Esophagus muscularis mucosa (tissue), 4 donors: ENCODE measurements around the gene TSBP1. TPM values are rescaled to one million over a fixed set of nuclear protein-coding genes. Genes with fewer than 3 reads are reported as not detected.
"Not testable (repeated sequence)": the region's sequence is repeated elsewhere in the genome, so short reads cannot be mapped to it uniquely, and the experiment has no call there.

Experiments
- DNase-seq: peaks from one replicate; pipeline ENCODE4 v3.0.0-alpha.2; 2017; ENCODE audit errors: extremely low spot score
- H3K27ac ChIP-seq, 4 donors: fragments of 200-600 bp; sonication (generic); replicated peaks in 1 of 4; 1 replicate in 3 of 4; 2 replicates in 1 of 4; pipeline ENCODE4 v1.5.1; 2016 to 2019; ENCODE audit warnings: mild to moderate bottlenecking in 1 of 4
- H3K27me3 ChIP-seq, 4 donors: fragments of 200-600 bp; sonication (generic); one replicate each; pipeline versions ENCODE4 v1.5.1 to v1.6.0; 2016 to 2019
- H3K36me3 ChIP-seq, 4 donors: fragments of 200-600 bp; sonication (generic); one replicate each; pipeline ENCODE4 v1.5.1; 2016 to 2019
- H3K4me1 ChIP-seq, 4 donors: fragments of 200-600 bp; sonication (generic); one replicate each; pipeline ENCODE4 v1.5.1; 2016 to 2019
- H3K4me3 ChIP-seq, 4 donors: fragments of 200-600 bp; sonication (generic); 1 replicate in 2 of 4; 2 replicates in 2 of 4; pipeline ENCODE4 v1.5.1; 2016 to 2019; ENCODE audit warnings: mild to moderate bottlenecking in 4 of 4, moderate library complexity in 1 of 4
- H3K9me3 ChIP-seq, 4 donors: fragments of 200-600 bp; sonication (generic); 1 replicate in 3 of 4; 2 replicates in 1 of 4; pipeline ENCODE4 v1.5.1; 2016 to 2019
- CTCF ChIP-seq, 3 experiments: fragments of 200-600 bp in 2 of 3; fragments of 450-650 bp in 1 of 3; sonication (generic) in 2 of 3; IDR thresholded peaks; one replicate each; pipeline ENCODE4 v1.5.1; 2017 to 2019; ENCODE audit warnings: antibody characterized with exemption in 3 of 3, mild to moderate bottlenecking in 2 of 3, moderate library complexity in 1 of 3
- EP300 ChIP-seq: sonication (generic); formaldehyde crosslinking; IDR thresholded peaks from one replicate; pipeline ENCODE4 v1.6.1; 2017; ENCODE audit warnings: antibody characterized with exemption
- POLR2A ChIP-seq: fragments of 450-650 bp; IDR thresholded peaks from one replicate; pipeline ENCODE4 v1.6.1; 2017; ENCODE audit warnings: antibody characterized with exemption, moderate library complexity, mild to moderate bottlenecking, low read depth
- POLR2AphosphoS5 ChIP-seq, 2 donors: sonication (generic); formaldehyde crosslinking; IDR thresholded peaks; one replicate each; pipeline ENCODE4 v1.6.1; 2017; ENCODE audit warnings: antibody characterized with exemption in 2 of 2
- WGBS: methylation state at CpG from one replicate; pipeline ENCODE4 v1.1.5; 2018; 5-methylcytosine and 5-hydroxymethylcytosine counted together
- intact Hi-C: fragments of 100-400 bp; cut with DNase I; formaldehyde crosslinking; loops from one replicate; pipeline ENCODE4 v1.15.1; 2023
- total RNA-seq, 4 donors: library from RNA; depleted of rRNA; stranded (reverse); fragments of >200 nt; gene quantifications; one replicate each; pipeline versions ENCODE4 v1.1.0 to v1.2.1, GENCODE V29; 2016

The TSBP1 gene
- total RNA-seq, 4 donors from 2014 or later: not detected

GRCh38 chr6:32298632-32299336 lies 72.9 kb downstream of the TSBP1 start:
- no peak for DNase-seq
- Histone ChIP-seq H3K36me3 (no peaks in the 10 kb centered on the region), H3K27ac (no peak overlapping the region), H3K9me3 (no peaks in the 10 kb centered on the region), H3K27me3 (peaks cover 0 to 8% (median 0%) of the 10 kb centered on the region in 4 donors), H3K4me1 (no peaks in the 10 kb centered on the region), H3K4me3 (no peak overlapping the region)
- no peak for TF ChIP-seq CTCF (IDR thresholded peaks at IDR 0.05)
- TF ChIP-seq POLR2AphosphoS5 (IDR thresholded peaks at IDR 0.05): no peak
- TF ChIP-seq POLR2A: no peak
- no peak for TF ChIP-seq EP300
- intact Hi-C loops: no loop called here
- WGBS: 49% methylated on average over 3 of the region's 3 CpGs

DNA sequence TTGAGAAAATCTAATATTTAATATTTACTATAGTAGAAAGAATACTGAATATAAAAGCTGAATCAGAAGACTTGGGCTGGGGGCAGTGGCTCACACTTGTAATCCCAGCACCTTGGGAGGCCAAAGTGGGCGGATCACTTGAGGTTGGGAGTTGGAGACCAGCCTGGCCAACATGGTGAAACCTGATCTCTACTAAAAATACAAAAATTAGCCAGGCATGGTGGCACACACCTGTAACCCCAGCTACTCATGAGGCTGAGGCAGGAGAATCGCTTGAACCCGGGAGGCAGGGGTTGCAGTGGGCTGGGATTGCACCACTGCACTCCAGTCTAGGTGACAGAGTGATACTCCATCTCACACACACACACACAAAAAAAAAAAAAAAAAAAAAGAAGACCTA lies 76.7 kb downstream of the TSBP1 start:
- DNase-seq, H3K27me3 ChIP-seq, H3K9me3 ChIP-seq, H3K27ac ChIP-seq, H3K4me1 ChIP-seq, intact Hi-C loops, H3K4me3 ChIP-seq, H3K36me3 ChIP-seq: not testable (repeated sequence)
- WGBS: 86% methylated on average over 3 of the region's 3 CpGs

DNA sequence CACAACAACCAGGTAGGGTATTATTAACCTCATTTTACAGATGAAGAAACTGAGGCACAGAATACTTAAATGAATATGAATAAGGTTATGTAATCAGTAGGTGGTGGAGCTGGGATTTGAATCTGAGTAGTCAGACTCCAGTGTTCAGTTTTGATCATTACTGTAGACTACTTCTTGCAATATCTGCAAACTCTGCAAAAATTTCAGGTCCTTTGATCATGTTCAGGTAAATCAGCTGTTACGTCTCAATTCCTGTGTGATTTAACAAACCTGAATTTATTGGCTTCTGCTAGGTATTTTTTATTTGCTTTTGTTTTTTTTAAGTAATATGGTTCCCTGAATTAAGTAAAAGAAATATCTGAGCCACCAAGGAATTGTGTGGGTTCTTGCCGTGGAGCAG lies 77.1 kb downstream of the TSBP1 start:
- 87% methylated on average over 2 of the region's 2 CpGs for WGBS
- no peak for TF ChIP-seq POLR2AphosphoS5 (IDR thresholded peaks at IDR 0.05)
- TF ChIP-seq EP300: no peak
- no peak for TF ChIP-seq POLR2A
- TF ChIP-seq CTCF (IDR thresholded peaks at IDR 0.05): no peak
- intact Hi-C loops: no loop called here
- no peaks in the 10 kb centered on the region for H3K9me3 ChIP-seq
- H3K4me3 ChIP-seq: no peak overlapping the region
- no peak for DNase-seq
- no peak overlapping the region for H3K27ac ChIP-seq
- peaks cover 0 to 8% (median 0%) of the 10 kb centered on the region in 4 donors for H3K27me3 ChIP-seq
- no peaks in the 10 kb centered on the region for H3K4me1 ChIP-seq
- no peaks in the 10 kb centered on the region for H3K36me3 ChIP-seq

DNA sequence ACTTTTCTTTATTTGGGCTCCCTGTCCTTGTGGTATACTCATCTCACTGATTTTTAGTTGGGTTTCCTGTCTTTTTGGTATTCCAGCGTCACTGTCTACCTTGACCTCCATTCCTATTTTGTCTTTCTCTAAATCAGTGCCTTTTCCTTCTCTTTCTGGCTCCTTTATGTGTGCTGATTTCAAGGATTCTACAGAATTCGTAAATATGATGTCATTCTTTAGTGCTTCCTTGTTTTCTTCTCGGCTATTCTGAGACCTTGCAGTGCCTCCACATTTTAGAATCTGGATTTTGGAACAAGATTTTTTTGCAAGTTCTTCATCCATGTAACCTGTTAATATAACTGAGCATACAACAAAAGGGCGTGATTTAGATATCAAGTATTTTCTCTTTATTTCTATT lies 78.0 kb downstream of the TSBP1 start:
- H3K27me3 ChIP-seq: peaks cover 0 to 8% (median 0%) of the 10 kb centered on the region in 4 donors
- H3K4me1 ChIP-seq: no peaks in the 10 kb centered on the region
- WGBS: 83% methylated on average over 4 of the region's 4 CpGs
- no peaks in the 10 kb centered on the region for H3K36me3 ChIP-seq
- TF ChIP-seq CTCF (IDR thresholded peaks at IDR 0.05) (no peak), POLR2AphosphoS5 (IDR thresholded peaks at IDR 0.05) (no peak), POLR2A (no peak), EP300 (no peak)
- H3K27ac ChIP-seq: no peak overlapping the region
- no peak for DNase-seq
- intact Hi-C loops: no loop called here
- H3K9me3 ChIP-seq: no peaks in the 10 kb centered on the region
- no peak overlapping the region for H3K4me3 ChIP-seq

DNA sequence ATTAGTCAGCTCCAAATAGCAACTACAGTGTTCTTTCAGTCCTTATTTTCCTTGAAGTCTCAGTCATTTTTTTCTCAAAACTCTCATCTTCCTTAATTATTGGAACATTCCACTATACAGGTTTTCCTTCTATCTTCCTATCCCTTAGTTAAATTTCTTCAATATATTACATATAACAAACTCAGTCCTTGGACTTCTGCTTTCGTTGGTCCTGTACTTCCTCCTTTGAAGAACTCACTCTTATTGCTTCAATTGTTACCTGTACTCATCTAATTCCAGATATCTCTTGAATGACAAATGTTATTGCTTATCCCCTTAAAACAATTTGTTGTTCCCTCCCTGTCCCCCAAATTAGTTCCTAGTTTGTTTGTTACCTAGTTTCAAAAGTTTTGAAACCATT lies 80.2 kb downstream of the TSBP1 start:
- Histone ChIP-seq H3K27ac (no peak overlapping the region), H3K36me3 (no peaks in the 10 kb centered on the region), H3K4me3 (no peak overlapping the region), H3K4me1 (no peaks in the 10 kb centered on the region), H3K27me3 (peaks cover 0 to 8% (median 0%) of the 10 kb centered on the region in 4 donors), H3K9me3 (no peaks in the 10 kb centered on the region)
- WGBS: 53% methylated on average over 1 of the region's 1 CpG
- DNase-seq: no peak
- intact Hi-C loops: no loop called here
- TF ChIP-seq CTCF (IDR thresholded peaks at IDR 0.05): no peak
- no peak for TF ChIP-seq EP300
- no peak for TF ChIP-seq POLR2AphosphoS5 (IDR thresholded peaks at IDR 0.05)
- no peak for TF ChIP-seq POLR2A
